HCT116 (cell line): ENCODE measurements around the gene PHYHIPL. TPM values are rescaled to one million over a fixed set of nuclear protein-coding genes. Genes with fewer than 3 reads are reported as not detected.

Source experiments
- ATAC-seq: fragments of 200-7000 bp; cut with Tn5 transposase; 2 replicates; pipeline ENCODE4 v1.9.1; 2020; ENCODE audit warnings: mild to moderate bottlenecking, moderate library complexity
- BruUV-seq: library from RNA; stranded (reverse); fragments of 400-500 nt; replicated peaks from 2 replicates; lab custom pipeline; 2021; lab: Mats Ljungman, UMichigan
- CTCF ChIA-PET: fragments of 300-600 bp; sonication (Branson Sonifier 250); formaldehyde crosslinking; loops from one replicate; lab custom pipeline; 2021; ENCODE audit warnings: antibody characterized with exemption; lab: Charles Lee
- POLR2A ChIA-PET: fragments of 300-600, 350-600 bp; sonication (Branson Sonifier 250); formaldehyde crosslinking; loops from one replicate; lab custom pipeline; 2021; ENCODE audit warnings: antibody characterized with exemption; lab: Charles Lee
- RAD21 ChIA-PET, 2 experiments: fragments of 300-600 bp; sonication (Branson Sonifier 250); formaldehyde crosslinking; loops; one replicate each; lab custom pipeline; 2023; ENCODE audit warnings: low total read pairs in 2 of 2; ENCODE audit not compliant: uncharacterized antibody in 2 of 2, unreplicated experiment in 2 of 2, low non-redundant PET in 1 of 2; lab: Charles Lee
- DNase-seq: peaks from one replicate; pipeline ENCODE4 v3.0.0-alpha.2; 2010; ENCODE audit warnings: low read depth, low spot score
- H2AFZ ChIP-seq: fragments of 200-600 bp; shearing (Covaris generic), sonication (generic); 2 replicates; pipeline ENCODE4 v1.6.1; 2017; ENCODE audit warnings: low read depth, mixed run types, mixed read lengths, antibody characterized with exemption, low read length; ENCODE audit not compliant: poor library complexity, severe bottlenecking
- H3K27ac ChIP-seq: 2 replicates; pipeline ENCODE4 v1.5.1; 2012; ENCODE audit warnings: low read depth, low read length
- H3K27me3 ChIP-seq: fragments of 200-600 bp; sonication (generic); 2 replicates; pipeline ENCODE4 v1.6.1; 2016; ENCODE audit warnings: mixed run types, low read length, mixed read lengths; ENCODE audit not compliant: insufficient read depth
- H3K36me3 ChIP-seq, 2 experiments: fragments of 200-500 bp in 1 of 2; fragments of 200-600 bp in 1 of 2; sonication (Bioruptor generic) in 1 of 2; sonication (generic) in 1 of 2; 2 replicates each; pipeline versions ENCODE4 v1.5.1 to v1.6.1; 2014 to 2016; ENCODE audit warnings: low read length in 2 of 2, inconsistent platforms in 1 of 2, mixed read lengths in 1 of 2, mixed run types in 1 of 2; ENCODE audit not compliant: insufficient read depth in 2 of 2, control insufficient read depth in 1 of 2
- H3K4me1 ChIP-seq, 2 experiments: fragments of 200-600 bp in 1 of 2; sonication (generic) in 1 of 2; 2 replicates each; pipeline versions ENCODE4 v1.5.1 to v1.6.1; 2012 to 2017; ENCODE audit warnings: low read length in 2 of 2, inconsistent platforms in 1 of 2, mild to moderate bottlenecking in 1 of 2, mixed read lengths in 1 of 2, mixed run types in 1 of 2, moderate library complexity in 1 of 2; ENCODE audit not compliant: insufficient read depth in 2 of 2, control insufficient read depth in 1 of 2
- H3K4me2 ChIP-seq: fragments of 200-600 bp; sonication (generic); 2 replicates; pipeline ENCODE4 v1.6.1; 2017; ENCODE audit warnings: mixed run types, low read length, mixed read lengths
- H3K4me3 ChIP-seq, 2 experiments: fragments of 200-600 bp in 1 of 2; sonication (generic) in 1 of 2; replicated peaks in 1 of 2; 2 replicates each; pipeline ENCODE4 v1.5.1; 2011 to 2016; ENCODE audit warnings: low read length in 2 of 2, control low read depth in 1 of 2, low read depth in 1 of 2, mild to moderate bottlenecking in 1 of 2, mixed read lengths in 1 of 2, mixed run types in 1 of 2
- H3K79me2 ChIP-seq: fragments of 200-600 bp; sonication (generic); 2 replicates; pipeline ENCODE4 v1.6.1; 2017; ENCODE audit warnings: mild to moderate bottlenecking, mixed run types, low read length, moderate library complexity, mixed read lengths; ENCODE audit not compliant: insufficient read depth
- H3K9ac ChIP-seq: fragments of 200-600 bp; sonication (generic); 2 replicates; pipeline ENCODE4 v1.6.1; 2016; ENCODE audit warnings: low read length, mixed read lengths
- H3K9me2 ChIP-seq: fragments of 200-600 bp; sonication (generic), shearing (Covaris generic); 2 replicates; pipeline ENCODE4 v1.6.1; 2017; ENCODE audit warnings: mixed run types, mild to moderate bottlenecking, moderate library complexity; ENCODE audit not compliant: insufficient read depth
- H3K9me3 ChIP-seq, 2 experiments: fragments of 200-500 bp in 1 of 2; fragments of 200-600 bp in 1 of 2; sonication (Bioruptor generic) in 1 of 2; sonication (generic) in 1 of 2; 2 replicates each; pipeline ENCODE4 v1.6.1; 2014 to 2017; ENCODE audit warnings: low read length in 2 of 2, mixed read lengths in 2 of 2, inconsistent platforms in 1 of 2, low read depth in 1 of 2, mild to moderate bottlenecking in 1 of 2, mixed run types in 1 of 2, moderate library complexity in 1 of 2; ENCODE audit not compliant: control insufficient read depth in 1 of 2, insufficient read depth in 1 of 2
- H4K20me1 ChIP-seq: fragments of 200-600 bp; sonication (generic), shearing (Covaris generic); 2 replicates; pipeline ENCODE4 v1.6.1; 2017; ENCODE audit warnings: mixed run types, mild to moderate bottlenecking, moderate library complexity; ENCODE audit not compliant: insufficient read depth
- CTCF ChIP-seq, 3 experiments: fragments of 200-600 bp in 1 of 3; sonication (generic) in 1 of 3; IDR thresholded peaks in 2 of 3; conservative IDR thresholded peaks in 1 of 3; 2 replicates each; pipeline ENCODE4 v1.5.1; 2012 to 2017; ENCODE audit warnings: low read depth in 2 of 3, low read length in 2 of 3, antibody characterized with exemption in 1 of 3, borderline replicate concordance in 1 of 3, control low read depth in 1 of 3, mild to moderate bottlenecking in 1 of 3, mixed read lengths in 1 of 3, mixed run types in 1 of 3, moderate library complexity in 1 of 3; ENCODE audit not compliant: insufficient read depth in 1 of 3
- ELF1 ChIP-seq: IDR thresholded peaks from 2 replicates; pipeline ENCODE4 v1.6.1; 2012; ENCODE audit warnings: low read depth, borderline replicate concordance
- EZH2phosphoT487 ChIP-seq: fragments of 200-600 bp; IDR thresholded peaks from 2 replicates; pipeline ENCODE4 v1.6.1; 2018; ENCODE audit warnings: antibody characterized with exemption, borderline replicate concordance
- FOSL1 ChIP-seq: IDR thresholded peaks from 2 replicates; pipeline ENCODE4 v1.6.1; 2012; ENCODE audit warnings: low read depth
- JUND ChIP-seq: IDR thresholded peaks from 2 replicates; pipeline ENCODE4 v1.6.1; 2012
- POLR2A ChIP-seq: IDR thresholded peaks from 2 replicates; pipeline ENCODE4 v1.7.0; 2011; ENCODE audit warnings: borderline replicate concordance; ENCODE audit not compliant: insufficient read depth, insufficient read length; ENCODE audit errors: extremely low read depth
- RAD21 ChIP-seq: IDR thresholded peaks from 2 replicates; pipeline ENCODE4 v1.6.1; 2012; ENCODE audit warnings: low read depth, mild to moderate bottlenecking
- REST ChIP-seq: IDR thresholded peaks from 2 replicates; pipeline ENCODE4 v1.6.1; 2012; ENCODE audit warnings: low read depth
- ZBTB33 ChIP-seq: IDR thresholded peaks from 2 replicates; pipeline ENCODE4 v1.6.1; 2011; ENCODE audit warnings: mild to moderate bottlenecking, low read length, moderate library complexity; ENCODE audit not compliant: insufficient replicate concordance; ENCODE audit errors: extremely low read depth
- intact Hi-C: fragments of 100-400 bp; cut with micrococcal nuclease; formaldehyde crosslinking; loops from 2 replicates; pipeline ENCODE4 v1.10.0; 2022
- total RNA-seq: library from RNA; stranded (reverse); gene quantifications from one replicate; pipeline ENCODE4 v1.2.1, GENCODE V29; 2021; ENCODE audit not compliant: unreplicated experiment
- TF ChIP-seq, protein P1 (sequence below): IDR thresholded peaks from 2 replicates; pipeline ENCODE4 v1.6.1; 2012

PHYHIPL gene
- total RNA-seq, 1 experiment from 2014 or later: not detected

DNA sequence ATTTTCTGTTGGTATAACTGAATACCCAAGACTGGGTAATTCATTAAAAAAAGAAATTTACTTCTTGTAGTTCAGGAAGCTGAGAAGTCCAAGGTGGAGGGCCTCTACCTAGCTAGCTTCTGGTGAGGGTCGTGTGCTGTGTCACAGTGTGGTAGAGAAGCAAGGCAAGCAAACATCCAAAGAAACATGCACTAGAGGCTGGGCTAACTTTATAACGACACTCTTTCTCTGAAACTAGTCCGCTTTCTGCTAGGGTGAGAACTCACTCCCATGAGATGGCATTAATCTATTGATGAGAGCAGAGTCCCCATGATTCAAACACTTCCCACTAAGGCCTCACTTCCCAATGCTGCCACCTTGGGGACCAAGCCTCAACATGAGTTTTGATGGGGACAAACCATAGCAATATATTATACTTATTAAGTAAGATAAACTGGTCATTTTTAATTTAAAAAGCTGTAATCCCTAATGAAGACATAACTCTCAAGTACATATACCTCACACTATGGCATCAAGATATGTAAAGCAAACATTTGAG, 50.8 kb downstream of the PHYHIPL start:
- no peaks in the 10 kb centered on the region for H3K4me1 ChIP-seq
- H2AFZ ChIP-seq: no peak overlapping the region
- POLR2A ChIA-PET: no interaction called here
- no peaks in the 10 kb centered on the region for H4K20me1 ChIP-seq
- H3K4me2 ChIP-seq: no peak overlapping the region
- no peak overlapping the region for H3K4me3 ChIP-seq
- no peaks in the 10 kb centered on the region for H3K9me2 ChIP-seq
- no peak for TF ChIP-seq FOSL1
- no peak for TF ChIP-seq EZH2phosphoT487
- no peak for TF ChIP-seq ZBTB33
- TF ChIP-seq, protein P1, sequence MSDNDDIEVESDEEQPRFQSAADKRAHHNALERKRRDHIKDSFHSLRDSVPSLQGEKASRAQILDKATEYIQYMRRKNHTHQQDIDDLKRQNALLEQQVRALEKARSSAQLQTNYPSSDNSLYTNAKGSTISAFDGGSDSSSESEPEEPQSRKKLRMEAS: no peak
- TF ChIP-seq POLR2A: no peak
- no peak for TF ChIP-seq REST
- 0 out of 6 replicates have a peak, but pooled peaks have one; percentile 2 to 7 (median 7) for TF ChIP-seq CTCF (IDR thresholded peaks at IDR 0.05 in 2 of 3, conservative IDR thresholded peaks at IDR 0.05 in 1 of 3; ENCODE audit: borderline replicate concordance in 1 of 3, insufficient read depth in 1 of 3, low read depth in 2 of 3, low read length in 2 of 3)
- no peak for TF ChIP-seq ELF1
- no peak for TF ChIP-seq JUND
- TF ChIP-seq RAD21: peak; percentile 33
- TF ChIP-seq, all 23 proteins: peak for 2
- DNase-seq (no peak), ATAC-seq (peak; percentile 54; the same call in 1 of the 2 replicates)
- Histone ChIP-seq H3K27ac (no peak overlapping the region), H3K79me2 (no peaks in the 10 kb centered on the region), H3K36me3 (no peaks in the 10 kb centered on the region), H3K9me3 (no peaks in the 10 kb centered on the region), H3K9ac (no peak overlapping the region), H3K27me3 (no peaks in the 10 kb centered on the region)
- intact Hi-C loops: no loop called here
- RAD21 ChIA-PET: no interaction called here
- CTCF ChIA-PET: interaction anchor here (1.1 kb wide), 1 partner anchor 275 kb away, joined by 3 read pairs; no protein-coding TSS in a partner anchor
- no TSS peak for BruUV-seq
